ENCODE measurements around the gene LSS.

DNA sequence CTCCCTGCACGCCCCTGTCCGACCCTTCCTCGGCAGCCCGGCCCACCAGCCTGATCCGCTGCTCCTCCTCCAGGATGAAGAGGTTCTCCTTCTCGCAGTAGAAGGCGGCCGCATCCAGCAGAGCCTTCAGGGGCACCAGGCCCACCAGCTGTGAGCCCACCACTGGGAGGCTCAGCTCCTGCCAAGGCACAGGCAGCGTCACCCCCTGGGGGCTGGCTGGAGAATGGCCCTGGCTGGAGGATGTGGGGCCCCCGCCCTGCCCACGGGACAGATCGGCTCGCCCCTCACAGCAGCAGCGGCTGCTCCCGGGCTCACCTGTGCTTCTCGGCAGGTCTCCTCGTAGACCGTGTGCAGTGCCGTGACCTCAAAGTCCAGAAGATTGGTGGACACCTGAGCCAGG is 78.5 kb downstream of the LSS start:
- TF ChIP-seq CREB1 (IDR thresholded peaks at IDR 0.05): no peak
- TF ChIP-seq CTCF (IDR thresholded peaks at IDR 0.05; ENCODE audit: control extremely low read depth in 1 of 3, insufficient read depth in 1 of 3, low read depth in 1 of 3, low read length in 3 of 3): no peak
- no peak for TF ChIP-seq MAX (IDR thresholded peaks at IDR 0.05)
- TF ChIP-seq POLR2AphosphoS5 (IDR thresholded peaks at IDR 0.05; ENCODE audit: low read depth, low read length): no peak
- no peak for TF ChIP-seq RXRA (IDR thresholded peaks at IDR 0.05; ENCODE audit: insufficient read depth, low read depth, low read length)
- no peak for TF ChIP-seq EZH2 (IDR thresholded peaks at IDR 0.05; ENCODE audit: low read depth, low read length, severe bottlenecking)
- TF ChIP-seq, protein P1, sequence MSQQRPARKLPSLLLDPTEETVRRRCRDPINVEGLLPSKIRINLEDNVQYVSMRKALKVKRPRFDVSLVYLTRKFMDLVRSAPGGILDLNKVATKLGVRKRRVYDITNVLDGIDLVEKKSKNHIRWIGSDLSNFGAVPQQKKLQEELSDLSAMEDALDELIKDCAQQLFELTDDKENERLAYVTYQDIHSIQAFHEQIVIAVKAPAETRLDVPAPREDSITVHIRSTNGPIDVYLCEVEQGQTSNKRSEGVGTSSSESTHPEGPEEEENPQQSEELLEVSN (IDR thresholded peaks at IDR 0.05): no peak
- no peak for TF ChIP-seq POLR2A (IDR thresholded peaks at IDR 0.05; ENCODE audit: control extremely low read depth in 1 of 2, low read depth in 2 of 2, low read length in 2 of 2)

Measured in H1 (cell line).